Tongue (tissue), 2 donors: ENCODE measurements around the gene PBXIP1. TPM values are rescaled to one million over a fixed set of nuclear protein-coding genes. Genes with fewer than 3 reads are reported as not detected.
A peak's percentile ranks its signal among the peaks of the same experiment; 100 is the strongest.

ENCODE experiments used
- DNase-seq: peaks from one replicate; pipeline ENCODE4 v3.0.0-alpha.2; 2015
- total RNA-seq: library from RNA; depleted of rRNA; stranded (reverse); fragments of >200 nt; gene quantifications from one replicate; pipeline ENCODE4 v1.2.3, GENCODE V29; 2014

The PBXIP1 gene
- total RNA-seq, 1 donor from 2014 or later = 222 TPM

DNA sequence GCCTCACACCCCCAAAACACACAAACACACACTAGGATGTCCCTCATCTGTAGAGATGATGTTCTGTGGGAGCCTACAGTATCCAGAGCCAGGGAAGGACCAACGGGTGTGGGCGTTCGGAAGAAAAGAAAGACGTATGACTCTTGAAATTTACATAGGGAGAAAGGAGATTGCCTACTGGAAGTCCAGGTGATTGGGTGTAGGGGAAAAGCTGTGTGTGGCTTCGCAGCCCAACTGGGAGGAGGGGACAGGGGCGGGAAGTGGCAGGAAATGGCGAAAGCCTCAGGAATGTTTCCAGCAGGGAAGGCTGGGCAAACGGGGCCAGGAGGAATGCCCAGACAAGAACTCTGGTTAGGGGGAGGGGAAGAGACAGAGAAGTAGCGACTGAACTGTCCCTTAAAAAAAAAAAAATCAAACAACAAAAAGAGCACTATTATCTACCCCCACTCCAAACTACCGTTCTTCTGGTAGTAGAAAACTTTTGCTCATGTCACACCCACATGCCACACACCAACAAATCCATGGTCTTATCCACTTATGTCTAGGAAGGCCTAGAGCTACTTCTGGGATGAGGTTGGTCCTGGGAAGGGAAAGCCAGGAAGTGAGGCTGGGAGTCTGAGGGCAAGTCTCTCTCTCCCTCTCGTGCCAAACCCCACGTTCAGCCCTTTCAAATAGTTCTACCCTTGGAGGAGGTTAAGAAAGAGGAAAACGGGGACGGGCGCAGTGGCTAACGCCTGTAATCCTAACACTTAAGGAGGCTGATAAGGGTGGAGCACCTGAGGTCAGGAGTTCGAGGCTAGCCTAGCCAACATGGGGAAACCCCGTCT lies 16.8 kb upstream of the PBXIP1 start:
- peak; percentile 50 for DNase-seq

DNA sequence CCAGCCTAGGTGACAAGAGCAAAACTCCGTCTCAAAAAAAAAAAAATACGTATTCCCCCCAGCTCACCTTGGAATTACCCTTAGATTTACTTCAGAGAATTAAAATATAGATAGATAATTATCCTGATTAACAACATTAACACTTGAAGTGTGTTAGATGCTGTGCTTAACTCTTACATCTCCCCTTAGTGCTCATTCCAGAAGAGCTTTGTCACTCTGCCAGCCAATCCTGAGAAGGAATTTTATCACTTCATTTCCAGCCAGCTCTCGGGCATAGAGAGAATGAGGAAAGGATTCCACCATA lies 16.3 kb upstream of the PBXIP1 start:
- DNase-seq = no peak

GRCh38 chr1:154971341-154971998 lies 15.6 kb upstream of the PBXIP1 start:
- DNase-seq = peak; percentile 26

- DNase-seq = peak; percentile 97
Observed at GRCh38 chr1:154970631-154971340, 14.9 kb upstream of the PBXIP1 start, which contains the start of gene SHC1. Gene SHC1 (minus strand): TSS chr1:154970747. CDS start chr1:154970526, 221 bp downstream.

GRCh38 chr1:154969860-154970452 lies 14.1 kb upstream of the PBXIP1 start:
- peak; percentile 25 for DNase-seq

DNA sequence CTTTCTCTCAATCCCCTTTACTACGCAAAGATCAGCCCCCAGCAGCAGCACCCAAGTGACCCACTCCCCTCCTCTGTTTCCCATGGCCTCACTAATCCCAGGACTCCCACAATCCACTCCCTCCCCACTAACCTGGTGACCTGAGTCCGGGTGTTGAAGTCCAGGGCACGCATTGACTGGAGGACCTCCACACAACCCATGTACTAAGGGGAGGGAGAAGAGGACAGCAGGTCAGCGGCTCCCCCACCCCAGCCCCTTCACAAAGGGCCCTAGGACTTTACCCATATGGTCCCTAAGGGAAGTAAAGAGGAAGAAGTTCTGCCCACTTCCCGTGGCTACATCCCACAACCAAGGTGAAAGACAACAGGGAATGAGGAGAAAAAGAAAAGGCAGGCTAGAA lies 13.3 kb upstream of the PBXIP1 start:
- no peak for DNase-seq

GRCh38 chr1:154968731-154969130 lies 12.8 kb upstream of the PBXIP1 start:
- DNase-seq = no peak

DNA sequence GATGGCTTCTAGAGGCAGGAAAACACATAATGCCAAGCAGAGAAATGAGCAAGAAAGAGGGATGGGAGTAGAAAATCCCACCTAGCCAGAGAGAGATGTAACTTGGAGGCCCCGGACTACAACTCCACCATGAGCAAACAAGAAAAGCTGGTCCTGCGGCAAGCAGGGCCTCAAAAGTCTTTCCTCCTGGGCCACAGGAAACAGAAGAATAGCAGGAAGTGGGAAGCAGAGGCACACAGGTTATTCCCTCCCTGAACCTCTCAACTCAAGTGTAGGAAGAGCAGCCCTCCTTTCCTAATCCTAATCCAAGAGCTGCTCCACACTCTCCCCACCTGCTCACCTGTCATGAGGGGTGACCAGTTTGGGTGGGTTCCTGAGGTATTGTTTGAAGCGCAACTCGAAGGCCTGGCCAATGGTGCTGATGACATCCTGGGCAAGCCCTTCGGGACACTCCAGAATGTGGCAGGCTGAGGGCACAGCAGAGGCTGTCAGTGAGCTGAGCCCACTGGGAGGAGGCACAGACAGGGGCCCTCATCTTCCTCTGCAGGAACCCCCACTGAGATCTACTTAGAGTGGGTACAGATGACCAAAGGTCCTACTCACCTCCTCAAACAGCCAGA lies 11.5 kb upstream of the PBXIP1 start:
- DNase-seq = no peak

DNA sequence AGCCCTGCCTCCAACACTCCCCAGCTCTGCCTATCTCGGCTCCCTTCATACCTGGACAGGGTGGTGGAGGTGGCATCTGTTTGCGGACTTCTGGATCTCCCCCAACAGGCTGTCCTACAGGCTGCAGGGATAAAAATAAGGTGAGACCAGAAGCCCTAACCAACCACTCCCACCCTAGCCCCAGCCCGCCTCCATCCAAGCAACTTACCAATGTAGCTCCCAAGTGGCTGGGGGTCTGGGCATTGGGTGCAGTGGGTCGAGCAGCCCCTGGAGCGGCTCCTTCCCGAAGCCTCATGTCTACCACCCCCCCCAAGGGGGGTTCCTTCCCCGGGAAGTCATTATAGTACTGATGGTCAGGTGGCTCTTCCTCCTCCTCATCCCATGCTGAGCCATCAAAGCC lies 10.2 kb upstream of the PBXIP1 start:
- DNase-seq = no peak

- no peak for DNase-seq
Observed at GRCh38 chr1:154964359-154964758, 8.5 kb upstream of the PBXIP1 start.

- no peak for DNase-seq
Observed at GRCh38 chr1:154963643-154964042, 7.7 kb upstream of the PBXIP1 start.

DNA sequence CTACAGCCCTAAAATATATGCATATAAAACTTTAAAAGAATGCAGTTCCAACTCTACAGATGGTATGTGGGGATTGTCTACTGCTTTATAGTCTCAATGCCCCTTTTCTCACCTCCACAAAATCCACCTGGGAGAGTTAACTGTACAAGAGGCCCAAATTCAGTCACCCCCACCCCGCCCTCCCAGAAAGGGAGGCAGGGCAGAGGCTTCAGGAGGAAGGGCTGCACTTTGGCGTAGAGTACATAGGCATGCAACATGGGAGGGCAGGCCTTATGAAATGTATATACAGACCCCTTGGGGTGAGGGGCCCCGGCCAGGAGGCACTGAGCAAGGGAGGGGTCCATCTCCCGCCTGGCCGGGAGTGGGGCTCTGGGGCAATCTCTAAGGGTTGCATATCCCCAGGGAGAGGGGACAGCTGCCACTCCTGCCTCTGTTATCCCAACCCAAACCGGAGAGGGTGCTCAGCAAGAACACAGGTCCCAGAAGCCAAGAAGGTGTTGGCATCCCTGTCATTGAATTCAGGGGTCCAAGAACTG lies 7.0 kb upstream of the PBXIP1 start:
- DNase-seq = no peak

- no peak for DNase-seq
Observed at GRCh38 chr1:154962156-154962749, 6.4 kb upstream of the PBXIP1 start.

DNA sequence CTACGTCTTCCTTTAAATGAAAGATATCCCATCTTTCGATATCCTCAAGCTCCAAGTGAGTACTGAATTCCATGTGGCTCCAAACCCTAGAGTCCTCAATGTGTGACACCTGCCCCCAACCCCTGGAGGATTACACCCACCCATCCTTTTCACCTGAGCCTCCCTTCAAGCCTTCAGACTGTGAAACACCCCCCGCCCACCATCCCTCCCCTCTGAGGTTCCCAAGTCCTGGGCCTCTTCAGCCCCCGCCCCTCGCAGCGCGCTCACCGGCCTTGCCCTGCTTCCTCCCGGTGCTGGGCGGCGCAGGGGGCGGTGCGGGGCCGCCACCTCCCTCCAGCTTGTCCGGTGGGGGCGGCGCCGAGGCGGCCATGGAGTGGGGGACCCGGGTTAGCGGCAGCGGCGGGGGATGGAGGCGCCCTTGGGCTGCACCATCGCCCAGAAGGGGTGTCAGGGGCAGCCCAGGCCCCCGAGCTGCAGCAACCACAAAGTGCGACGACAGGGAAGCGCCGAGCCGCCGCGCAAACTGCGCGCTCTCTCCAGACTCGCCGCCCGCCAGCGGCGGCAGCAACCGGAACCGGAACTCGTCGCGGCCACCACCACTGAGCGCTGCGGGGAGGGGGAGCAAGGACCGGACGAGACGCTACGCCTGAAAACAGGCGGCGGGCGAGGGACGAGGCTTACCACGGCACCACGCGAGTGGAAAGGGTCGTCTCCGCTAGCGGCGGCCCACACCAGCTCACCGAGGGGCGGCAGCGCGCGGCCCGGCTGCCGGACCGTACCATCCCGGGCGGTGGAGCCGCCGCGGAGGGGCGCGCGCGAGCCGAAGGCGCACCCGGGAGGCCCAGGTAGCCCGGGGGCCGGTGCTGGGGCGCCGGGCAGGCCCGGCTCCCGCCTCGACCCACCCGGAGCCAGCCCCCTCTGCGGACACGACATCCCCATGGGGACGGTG lies 5.6 kb upstream of the PBXIP1 start, which contains the start of gene PYGO2:
Gene PYGO2, minus strand, starts transcription at position 576 of the 949 bp plus-strand sequence. Its CDS starts 206 bp downstream, at position 370.
- DNase-seq = peak; percentile 88

GRCh38 chr1:154960446-154961136 lies 4.7 kb upstream of the PBXIP1 start:
- DNase-seq = no peak

DNA sequence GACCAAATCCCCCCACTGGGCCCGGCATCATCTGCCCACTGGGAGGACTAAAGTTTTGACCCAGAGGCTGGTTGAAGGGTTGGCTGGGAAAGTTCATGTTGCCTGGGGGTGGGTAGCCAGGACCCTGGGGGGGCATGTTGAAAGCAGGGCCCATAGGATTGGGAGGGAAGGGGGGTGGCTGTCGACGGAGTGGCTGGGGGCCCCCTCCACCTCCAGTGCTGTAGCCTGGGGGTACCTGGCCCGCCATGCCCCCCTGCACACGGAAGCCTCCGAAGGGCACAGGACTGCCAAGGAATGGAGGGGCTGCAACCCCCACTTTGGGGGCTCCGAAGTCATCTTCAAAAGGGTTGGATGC lies 3.5 kb upstream of the PBXIP1 start:
- DNase-seq = no peak

DNA sequence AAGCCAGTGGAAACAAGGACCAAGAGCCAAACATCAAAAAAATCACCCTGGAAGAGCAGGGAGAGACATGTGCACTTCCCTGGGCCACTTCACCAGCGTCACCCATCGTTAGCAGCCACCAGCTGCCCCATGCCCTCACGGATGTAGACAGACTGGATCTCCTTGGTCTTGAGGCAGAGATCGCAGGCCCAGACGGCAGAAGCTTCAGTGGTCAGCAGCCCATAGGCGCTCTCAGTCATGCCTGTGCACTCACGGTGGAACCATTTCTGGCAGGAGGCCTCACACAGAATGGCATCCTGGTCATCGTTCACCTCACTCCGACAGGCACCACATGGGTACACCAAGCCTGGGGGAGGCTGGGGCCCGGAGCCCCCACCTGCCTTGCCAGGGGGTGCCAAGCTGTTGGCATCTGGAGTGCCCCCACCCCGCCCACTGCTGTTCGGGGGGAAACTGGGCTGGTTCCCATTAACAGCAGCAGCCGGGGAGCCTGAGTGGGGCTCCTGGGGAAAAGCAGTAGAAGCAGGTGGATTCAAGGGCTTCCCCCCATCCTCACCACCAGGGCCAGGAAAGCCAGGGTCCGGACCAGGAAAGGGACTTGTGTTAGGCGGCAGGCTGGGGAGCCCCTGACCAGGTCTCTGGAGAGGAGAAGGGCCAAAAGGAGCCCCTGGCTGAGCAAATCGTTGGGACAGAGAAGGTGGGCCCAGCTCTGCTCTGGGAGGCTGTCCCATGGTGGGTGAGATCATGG lies 3.0 kb upstream of the PBXIP1 start:
- DNase-seq = no peak

DNA sequence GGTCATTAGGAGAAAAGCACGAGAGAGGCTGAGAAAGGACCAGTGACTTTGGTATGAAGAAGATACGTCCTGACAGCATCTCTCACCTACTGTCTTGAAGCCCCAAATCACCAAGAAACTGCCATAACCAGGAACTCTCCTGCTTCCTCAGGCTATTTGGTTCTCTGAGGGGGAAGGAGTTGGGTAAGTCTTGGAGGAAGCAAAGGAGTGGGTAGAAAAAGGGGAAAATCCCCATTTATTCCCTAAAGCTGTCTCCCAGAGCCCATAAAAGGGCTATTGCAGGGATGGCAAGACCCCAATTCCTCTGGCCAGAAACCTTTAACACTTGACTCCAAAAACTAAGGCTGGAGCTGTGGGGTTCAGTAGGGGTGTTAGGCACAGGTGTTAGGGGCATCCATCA lies 2.1 kb upstream of the PBXIP1 start:
- DNase-seq = no peak

DNA sequence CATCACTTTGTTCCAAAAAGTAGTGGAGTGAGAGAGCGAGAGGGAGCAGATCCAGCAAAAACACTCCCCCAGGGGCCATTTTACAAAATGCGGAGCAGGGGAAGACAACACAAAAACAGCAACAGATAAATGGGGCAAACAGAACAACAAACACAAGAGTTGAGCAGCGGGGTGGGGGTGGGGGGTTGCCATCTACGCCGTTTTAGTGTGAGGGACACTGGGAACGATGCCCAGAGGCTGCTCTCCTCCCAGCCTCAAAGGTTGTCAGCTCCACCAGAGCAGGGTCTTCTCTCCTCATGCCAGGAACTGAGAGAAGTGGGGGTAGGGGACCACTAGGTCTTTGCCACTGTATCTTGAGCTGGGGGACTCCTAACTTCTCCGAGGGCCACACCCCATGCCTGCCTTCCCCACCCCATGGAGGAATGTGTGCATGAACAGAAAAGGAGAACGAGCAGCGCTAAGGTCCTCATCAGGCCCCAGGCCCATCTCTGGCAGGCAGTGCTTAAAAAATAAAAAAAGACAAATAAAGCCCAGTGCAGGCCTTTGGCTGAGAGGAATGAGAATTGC lies 1.3 kb upstream of the PBXIP1 start:
- DNase-seq = no peak
